ENCODE measurements around the gene WNK2.

DNA sequence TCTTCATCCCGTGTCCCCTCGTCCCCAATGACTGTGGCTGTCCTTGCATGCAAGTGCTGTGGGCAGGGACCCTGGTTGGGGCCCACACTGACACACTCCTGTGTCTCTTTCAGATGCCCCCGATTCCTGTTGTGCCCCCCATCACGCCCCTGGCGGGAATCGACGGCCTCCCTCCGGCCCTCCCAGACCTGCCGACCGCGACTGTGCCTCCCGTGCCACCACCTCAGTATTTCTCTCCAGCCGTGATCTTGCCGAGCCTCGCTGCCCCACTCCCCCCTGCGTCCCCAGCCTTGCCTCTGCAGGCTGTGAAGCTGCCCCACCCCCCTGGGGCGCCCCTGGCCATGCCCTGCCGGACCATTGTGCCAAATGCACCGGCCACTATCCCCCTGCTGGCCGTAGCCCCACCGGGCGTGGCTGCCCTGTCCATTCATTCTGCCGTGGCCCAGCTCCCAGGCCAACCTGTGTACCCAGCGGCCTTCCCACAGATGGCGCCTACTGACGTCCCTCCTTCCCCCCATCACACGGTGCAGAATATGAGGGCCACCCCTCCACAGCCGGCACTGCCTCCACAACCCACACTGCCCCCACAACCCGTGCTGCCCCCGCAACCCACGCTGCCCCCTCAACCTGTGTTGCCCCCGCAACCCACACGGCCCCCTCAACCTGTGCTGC lies 75.0 kb downstream of the WNK2 start:
- TF ChIP-seq CTCF (conservative IDR thresholded peaks at IDR 0.05; ENCODE audit: low read depth, low read length) (no peak), RAD21 (IDR thresholded peaks at IDR 0.05; ENCODE audit: low read length) (no peak), MAFK (IDR thresholded peaks at IDR 0.05; ENCODE audit: low read depth, low read length) (no peak), MXI1 (IDR thresholded peaks at IDR 0.05; ENCODE audit: borderline replicate concordance, low read depth, low read length) (no peak)
- TF ChIP-seq, protein P1, sequence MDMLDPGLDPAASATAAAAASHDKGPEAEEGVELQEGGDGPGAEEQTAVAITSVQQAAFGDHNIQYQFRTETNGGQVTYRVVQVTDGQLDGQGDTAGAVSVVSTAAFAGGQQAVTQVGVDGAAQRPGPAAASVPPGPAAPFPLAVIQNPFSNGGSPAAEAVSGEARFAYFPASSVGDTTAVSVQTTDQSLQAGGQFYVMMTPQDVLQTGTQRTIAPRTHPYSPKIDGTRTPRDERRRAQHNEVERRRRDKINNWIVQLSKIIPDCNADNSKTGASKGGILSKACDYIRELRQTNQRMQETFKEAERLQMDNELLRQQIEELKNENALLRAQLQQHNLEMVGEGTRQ (IDR thresholded peaks at IDR 0.05; ENCODE audit: low read depth, low read length) = no peak

All from IMR-90 (cell line).